Activated T-cell treated with anti-CD3 and anti-CD28 coated beads, Interleukin-2, amount 50 U/mL, for 4 hours (primary cell): ENCODE measurements around the gene VSTM2A. TPM values are rescaled to one million over a fixed set of nuclear protein-coding genes. Genes with fewer than 3 reads are reported as not detected.
"Not testable (repeated sequence)": the region's sequence is repeated elsewhere in the genome, so short reads cannot be mapped to it uniquely, and the experiment has no call there.

ENCODE experiments used
- ATAC-seq, 2 donors: fragments of 200-7000 bp; cut with Tn5 transposase; one replicate each; pipeline ENCODE4 v1.10.0; 2021
- DNase-seq: peaks from one replicate; pipeline ENCODE4 v3.0.0-alpha.2; 2020
- H3K27me3 Mint-ChIP-seq: one replicate; pipeline ENCODE4 v1.8.0; 2021; ENCODE audit warnings: low read depth, mixed read lengths
- H3K36me3 Mint-ChIP-seq: one replicate; pipeline ENCODE4 v1.8.0; 2022; ENCODE audit warnings: mixed read lengths; ENCODE audit not compliant: insufficient read depth
- H3K4me1 Mint-ChIP-seq: one replicate; pipeline ENCODE4 v1.8.0; 2021; ENCODE audit warnings: low read depth, mixed read lengths
- H3K4me3 Mint-ChIP-seq: one replicate; pipeline ENCODE4 v1.8.0; 2021; ENCODE audit warnings: mild to moderate bottlenecking, moderate library complexity, mixed read lengths
- H3K9me3 Mint-ChIP-seq: one replicate; pipeline ENCODE4 v1.8.0; 2021; ENCODE audit warnings: mixed read lengths
- total RNA-seq, 3 donors: library from RNA; stranded (reverse); gene quantifications; one replicate each; pipeline ENCODE4 v1.2.1, GENCODE V29; 2021

The VSTM2A gene, protein sequence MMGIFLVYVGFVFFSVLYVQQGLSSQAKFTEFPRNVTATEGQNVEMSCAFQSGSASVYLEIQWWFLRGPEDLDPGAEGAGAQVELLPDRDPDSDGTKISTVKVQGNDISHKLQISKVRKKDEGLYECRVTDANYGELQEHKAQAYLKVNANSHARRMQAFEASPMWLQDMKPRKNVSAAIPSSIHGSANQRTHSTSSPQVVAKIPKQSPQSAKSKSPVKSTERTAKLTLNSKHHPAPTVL
- total RNA-seq, result not detected

DNA sequence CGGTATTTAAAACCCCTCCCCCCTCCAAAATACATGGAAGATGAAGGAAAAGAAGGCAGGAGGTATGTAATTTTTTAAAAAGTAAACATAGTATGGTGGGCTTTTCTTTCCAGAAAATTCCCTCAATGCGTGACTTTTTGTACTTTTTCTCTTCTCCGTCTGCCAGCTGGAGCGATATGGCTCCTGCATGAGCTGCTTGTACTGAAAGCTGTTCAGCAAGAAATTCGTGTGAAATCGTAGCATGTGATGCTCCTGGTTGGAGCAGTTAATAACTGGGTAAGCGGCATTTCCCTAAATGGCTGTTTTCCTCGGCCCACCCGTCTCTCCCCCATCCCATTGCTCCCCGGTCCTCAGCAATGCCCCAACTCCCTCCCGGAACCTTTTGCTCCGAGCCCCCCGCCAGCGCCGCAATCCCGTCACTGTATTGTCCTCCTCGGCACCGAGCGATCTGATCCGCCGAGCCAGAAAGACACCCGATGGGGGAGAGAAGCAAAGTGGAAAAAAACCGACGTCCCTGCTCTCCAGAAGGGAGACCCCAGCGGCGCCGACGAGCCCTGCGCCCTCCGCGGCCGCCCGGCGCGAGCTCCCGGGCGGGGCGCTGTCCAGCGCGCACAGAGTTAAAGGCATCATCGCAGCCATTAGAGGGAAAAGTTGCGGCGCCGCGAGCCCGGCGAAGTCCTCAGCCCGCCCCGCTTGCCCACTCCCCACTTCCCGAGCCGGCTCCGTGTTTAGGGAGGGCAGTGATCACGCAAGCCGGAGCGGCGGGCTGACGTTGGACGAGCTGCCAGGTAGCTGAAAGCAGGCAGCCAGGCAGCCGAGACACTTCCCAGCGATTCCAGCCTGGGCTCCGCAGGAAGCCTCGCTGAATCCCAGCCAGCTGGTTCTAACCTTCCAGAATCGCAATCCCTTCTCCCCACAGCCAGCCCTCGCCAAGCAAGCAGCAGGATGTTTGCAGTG, at the start of gene VSTM2A:
TSS of gene VSTM2A (plus strand) at position 707 of the 957 bp plus-strand sequence. CDS start 356 bp downstream, outside the sequence.
- Mint-ChIP-seq H3K36me3 (no peaks in the 10 kb centered on the region), H3K4me3 (no peak within 1 kb of the TSS), H3K27me3 (peaks cover 33% of the 10 kb centered on the region), H3K4me1 (no peaks in the 10 kb centered on the region), H3K9me3 (peaks cover 17% of the 10 kb centered on the region)
- DNase-seq, result no peak
- no peak for ATAC-seq

DNA sequence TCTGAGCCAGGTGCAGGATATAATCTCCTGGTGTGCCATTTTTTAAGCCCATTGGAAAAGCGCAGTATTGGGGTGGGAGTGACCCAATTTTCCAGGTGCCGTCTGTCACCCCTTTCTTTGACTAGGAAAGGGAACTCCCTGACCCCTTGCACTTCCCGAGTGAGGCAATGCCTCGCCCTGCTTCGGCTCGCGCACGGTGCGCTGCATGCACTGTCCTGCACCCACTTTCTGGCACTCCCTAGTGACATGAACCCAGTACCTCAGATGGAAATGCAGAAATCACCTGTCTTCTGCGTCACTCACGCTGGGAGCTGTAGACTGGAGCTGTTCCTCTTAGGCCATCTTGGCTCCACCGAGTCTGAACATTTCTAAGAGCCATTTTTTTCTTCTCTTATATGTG, 37.6 kb upstream of the VSTM2A start:
- not testable (repeated sequence) for DNase-seq, H3K36me3 Mint-ChIP-seq, H3K4me3 Mint-ChIP-seq, H3K4me1 Mint-ChIP-seq, H3K27me3 Mint-ChIP-seq, ATAC-seq
- H3K9me3 Mint-ChIP-seq, result peaks cover 12% of the 10 kb centered on the region

DNA sequence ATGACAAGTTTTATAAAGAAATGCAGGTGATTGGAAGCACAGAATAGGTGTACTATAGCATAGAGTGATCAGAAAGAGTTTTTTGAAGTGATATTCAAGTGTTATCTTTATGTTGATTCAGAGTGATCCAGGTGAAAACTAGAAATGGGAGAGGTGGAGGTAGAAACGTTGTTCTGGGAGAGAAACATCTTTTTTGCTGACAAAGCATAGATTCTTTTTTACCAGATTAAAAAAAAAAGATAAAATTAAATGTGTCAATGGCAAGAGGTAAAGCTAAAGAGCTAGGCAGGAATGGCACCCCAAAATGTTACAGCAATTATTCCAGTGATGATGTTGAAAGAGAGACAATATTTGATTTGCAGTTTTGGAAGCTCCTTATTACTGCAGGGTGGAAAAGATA, 12.6 kb upstream of the VSTM2A start:
- no peak for ATAC-seq
- DNase-seq, result no peak
- no peaks in the 10 kb centered on the region for H3K27me3 Mint-ChIP-seq
- peaks cover 26% of the 10 kb centered on the region for H3K9me3 Mint-ChIP-seq
- no peaks in the 10 kb centered on the region for H3K4me1 Mint-ChIP-seq
- H3K4me3 Mint-ChIP-seq, result no peak overlapping the region
- H3K36me3 Mint-ChIP-seq, result no peaks in the 10 kb centered on the region

DNA sequence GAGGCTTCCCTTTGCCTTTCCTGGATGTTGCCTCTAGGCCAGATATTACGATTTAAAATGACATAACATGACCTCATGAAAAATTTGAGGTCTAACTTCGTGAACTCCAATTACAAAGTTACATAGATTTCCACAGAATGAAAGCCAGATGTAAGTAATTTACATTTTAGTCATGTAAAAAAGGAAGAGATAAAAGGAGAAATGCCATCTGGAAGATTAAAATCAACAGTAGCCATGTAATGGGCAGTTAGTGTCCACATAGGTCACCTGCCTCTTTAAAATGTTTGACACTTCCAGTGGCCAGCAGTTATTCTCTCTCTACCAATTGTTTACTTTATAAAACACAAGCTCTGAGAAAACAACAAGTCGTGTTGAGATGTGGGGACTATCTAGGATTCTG, 4.1 kb upstream of the VSTM2A start:
- DNase-seq, result no peak
- peaks cover 16% of the 10 kb centered on the region for H3K27me3 Mint-ChIP-seq
- H3K36me3 Mint-ChIP-seq, result no peaks in the 10 kb centered on the region
- H3K9me3 Mint-ChIP-seq, result peaks cover 13% of the 10 kb centered on the region
- no peaks in the 10 kb centered on the region for H3K4me1 Mint-ChIP-seq
- no peak for ATAC-seq
- no peak overlapping the region for H3K4me3 Mint-ChIP-seq

DNA sequence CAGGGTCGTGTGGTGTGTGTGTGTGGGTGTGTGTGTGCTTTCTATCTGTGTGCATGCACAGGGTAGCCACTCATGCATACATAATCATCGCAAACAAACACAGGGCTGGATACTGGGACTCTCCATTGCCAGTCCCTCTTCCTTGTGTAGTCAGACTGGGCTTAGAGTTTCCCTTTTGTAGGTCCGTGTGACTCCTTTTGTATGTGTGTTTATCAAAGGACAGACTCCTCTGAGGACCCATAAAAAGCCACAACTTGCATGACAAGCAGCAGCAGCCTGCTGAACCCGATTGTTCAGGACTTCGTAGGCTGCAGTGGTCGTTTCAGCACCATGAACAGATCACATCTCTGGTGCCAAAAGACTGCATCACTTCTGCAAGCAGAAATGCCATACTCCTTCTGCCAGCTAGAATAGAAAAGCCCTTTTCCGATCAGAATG, 895 bp downstream of the VSTM2A start:
- no peak overlapping the region for H3K4me3 Mint-ChIP-seq
- peaks cover 35% of the 10 kb centered on the region for H3K27me3 Mint-ChIP-seq
- DNase-seq, result no peak
- no peak for ATAC-seq
- H3K36me3 Mint-ChIP-seq, result no peaks in the 10 kb centered on the region
- H3K9me3 Mint-ChIP-seq, result peaks cover 17% of the 10 kb centered on the region
- no peaks in the 10 kb centered on the region for H3K4me1 Mint-ChIP-seq

DNA sequence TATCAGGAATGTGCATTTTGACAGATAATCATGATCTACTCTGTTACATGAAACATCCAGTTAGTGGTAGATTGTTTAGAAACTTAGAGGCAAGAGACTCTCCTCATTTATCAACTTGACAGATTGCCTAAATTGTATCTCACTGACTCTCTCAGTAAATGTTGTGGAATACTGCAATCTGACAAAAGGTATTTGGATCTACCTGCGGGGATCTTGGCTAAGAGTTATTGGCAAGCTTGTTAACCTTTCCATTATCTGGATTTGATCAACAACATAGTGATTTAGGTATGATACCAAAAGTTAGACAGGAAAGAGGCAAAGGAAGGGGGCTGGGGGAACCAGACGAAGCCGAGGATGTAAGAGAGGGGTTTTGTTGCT, 2.0 kb downstream of the VSTM2A start:
- DNase-seq (no peak), ATAC-seq (no peak)
- Mint-ChIP-seq H3K36me3 (no peaks in the 10 kb centered on the region), H3K4me3 (no peak overlapping the region), H3K4me1 (no peaks in the 10 kb centered on the region), H3K27me3 (peaks cover 38% of the 10 kb centered on the region), H3K9me3 (peaks cover 17% of the 10 kb centered on the region)

DNA sequence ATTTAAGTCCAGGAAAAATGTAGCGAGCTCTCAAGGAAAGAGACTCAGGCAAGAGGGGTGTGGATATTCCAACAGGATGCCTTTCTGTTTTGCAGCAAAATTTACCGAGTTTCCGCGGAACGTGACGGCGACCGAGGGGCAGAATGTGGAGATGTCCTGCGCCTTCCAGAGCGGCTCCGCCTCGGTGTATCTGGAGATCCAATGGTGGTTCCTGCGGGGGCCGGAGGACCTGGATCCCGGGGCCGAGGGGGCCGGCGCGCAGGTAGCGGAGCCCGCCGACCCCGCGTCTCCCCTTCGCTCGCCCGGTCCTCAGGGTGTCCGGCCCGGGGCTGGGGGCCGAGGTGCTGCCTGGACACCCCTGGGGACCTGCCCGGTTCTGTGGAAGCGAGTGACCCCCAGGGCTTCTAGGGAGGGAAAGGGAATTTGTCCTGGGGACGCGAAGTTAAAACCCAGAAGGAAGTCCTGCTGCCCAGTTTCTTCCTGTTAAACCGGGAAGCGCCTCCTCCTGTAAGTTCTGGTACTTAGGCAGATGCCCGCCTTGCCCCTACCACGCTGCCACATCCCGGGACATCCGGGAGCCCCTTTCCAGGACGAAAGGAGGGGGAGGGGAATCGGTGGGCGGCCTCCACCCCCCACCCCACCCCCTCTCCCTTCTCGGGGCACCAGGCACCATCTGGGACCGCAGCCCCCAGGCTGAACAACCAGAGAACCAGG, 2.5 kb downstream of the VSTM2A start:
- Mint-ChIP-seq H3K9me3 (peaks cover 17% of the 10 kb centered on the region), H3K4me3 (no peak overlapping the region), H3K36me3 (no peaks in the 10 kb centered on the region), H3K27me3 (peaks cover 38% of the 10 kb centered on the region), H3K4me1 (no peaks in the 10 kb centered on the region)
- ATAC-seq (no peak), DNase-seq (no peak)

DNA sequence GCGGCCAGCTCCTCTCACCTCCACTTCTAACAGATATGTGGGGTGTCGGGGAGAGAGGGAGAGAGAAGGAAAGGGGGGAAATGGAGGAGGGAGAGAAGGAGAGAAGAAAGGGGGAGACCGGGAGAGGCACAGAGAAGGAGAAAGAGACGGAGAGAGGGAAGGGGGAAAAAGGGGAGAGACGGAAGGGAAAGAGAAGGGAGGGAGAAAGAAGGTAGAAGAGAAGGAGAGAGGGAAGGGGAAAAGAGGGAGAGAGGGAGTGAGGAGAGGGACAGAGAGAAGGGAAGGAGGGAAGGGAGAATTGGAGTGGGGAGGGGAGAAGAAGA, 3.0 kb downstream of the VSTM2A start:
- H3K9me3 Mint-ChIP-seq, result peaks cover 17% of the 10 kb centered on the region
- H3K36me3 Mint-ChIP-seq, result no peaks in the 10 kb centered on the region
- H3K4me3 Mint-ChIP-seq, result no peak overlapping the region
- ATAC-seq (no peak), DNase-seq (no peak)
- H3K27me3 Mint-ChIP-seq, result peaks cover 38% of the 10 kb centered on the region
- no peaks in the 10 kb centered on the region for H3K4me1 Mint-ChIP-seq

DNA sequence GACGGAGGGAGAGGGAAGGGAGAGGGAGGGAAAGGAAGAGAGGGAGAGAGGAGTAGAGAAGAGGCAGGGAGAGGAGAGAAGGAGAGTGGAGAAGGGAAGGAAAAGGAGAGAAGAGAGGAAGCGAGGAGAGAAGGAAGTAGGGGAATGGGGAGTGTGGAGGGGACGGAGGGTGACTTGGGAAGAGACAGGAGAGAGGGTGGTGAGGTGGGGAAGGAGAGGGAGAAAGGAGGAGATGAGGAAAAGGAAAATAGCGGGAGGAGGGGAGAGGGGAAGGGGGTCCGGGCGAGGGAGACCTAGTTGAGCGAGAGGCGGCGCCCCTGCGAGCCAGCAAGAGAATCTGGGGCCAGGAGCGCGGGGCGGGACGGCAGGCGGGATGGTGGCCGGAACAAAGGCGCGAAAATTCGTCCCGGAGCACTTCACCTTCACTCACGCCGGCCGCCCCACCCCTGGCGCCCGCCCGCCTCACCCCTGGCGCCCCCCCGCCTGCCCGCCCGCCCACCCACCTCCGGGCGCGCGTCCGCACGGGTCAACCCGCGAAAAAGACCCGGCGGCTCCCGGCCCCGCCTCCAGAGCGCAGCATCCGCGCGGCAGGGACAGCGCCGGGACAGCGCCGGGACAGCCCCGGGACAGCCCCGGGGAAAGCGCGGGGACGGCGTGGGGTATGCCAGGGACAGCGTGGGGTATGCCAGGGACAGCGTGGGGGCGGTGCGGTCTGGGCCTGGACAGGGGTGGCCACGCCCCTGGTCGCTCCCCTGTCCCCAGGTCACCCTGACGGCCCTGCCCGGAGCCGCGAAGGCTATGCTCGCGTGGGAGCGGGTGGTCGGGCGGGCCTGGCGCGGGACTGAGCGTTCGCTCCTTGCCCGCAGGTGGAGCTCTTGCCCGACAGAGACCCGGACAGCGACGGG, 4.2 kb downstream of the VSTM2A start:
- DNase-seq (no peak), ATAC-seq (peak in 1 of 2 donors; percentile 30)
- Mint-ChIP-seq H3K36me3 (no peaks in the 10 kb centered on the region), H3K27me3 (peaks cover 36% of the 10 kb centered on the region), H3K9me3 (peaks cover 15% of the 10 kb centered on the region), H3K4me1 (no peaks in the 10 kb centered on the region), H3K4me3 (no peak overlapping the region)

DNA sequence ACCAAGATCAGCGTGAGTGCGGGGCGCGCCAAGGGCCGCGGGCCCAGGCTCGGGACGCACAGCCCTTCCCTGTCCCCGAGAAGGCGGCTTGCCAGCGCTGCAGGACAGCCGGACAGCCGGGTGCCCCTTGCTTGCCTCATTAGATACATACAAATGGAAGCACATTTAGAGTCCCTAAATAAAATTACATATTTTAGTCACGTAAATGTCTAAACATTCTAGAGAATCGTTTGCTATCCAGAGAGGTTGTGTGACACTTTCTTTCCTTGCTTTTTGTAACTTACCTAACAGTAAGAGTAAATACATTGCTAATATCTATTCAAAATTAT, 4.8 kb downstream of the VSTM2A start:
- Mint-ChIP-seq H3K4me1 (no peaks in the 10 kb centered on the region), H3K4me3 (no peak overlapping the region), H3K27me3 (peaks cover 30% of the 10 kb centered on the region), H3K9me3 (peaks cover 11% of the 10 kb centered on the region), H3K36me3 (no peaks in the 10 kb centered on the region)
- DNase-seq, result no peak
- ATAC-seq, result no peak

DNA sequence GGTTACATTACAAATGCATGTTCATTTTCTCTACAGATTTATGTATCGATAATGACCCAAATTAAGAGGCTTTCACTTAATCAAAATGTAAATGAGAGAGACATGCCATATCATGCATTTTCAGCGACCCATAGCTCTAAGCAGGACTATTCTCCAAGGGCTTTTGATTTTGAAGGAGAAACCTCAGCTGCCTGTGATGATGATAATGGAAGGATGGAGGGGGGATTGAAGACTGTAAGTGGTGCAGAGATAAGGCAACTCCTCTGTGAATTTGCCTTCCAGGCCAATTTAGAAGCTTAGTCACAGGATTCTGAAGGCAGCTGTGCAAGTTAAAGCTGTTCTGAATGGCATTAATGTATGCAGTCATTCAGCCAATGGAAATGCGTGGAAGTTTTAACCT, 8.3 kb downstream of the VSTM2A start:
- peaks cover 6% of the 10 kb centered on the region for H3K27me3 Mint-ChIP-seq
- peaks cover 7% of the 10 kb centered on the region for H3K9me3 Mint-ChIP-seq
- no peak for ATAC-seq
- H3K36me3 Mint-ChIP-seq, result no peaks in the 10 kb centered on the region
- H3K4me3 Mint-ChIP-seq, result no peak overlapping the region
- no peak for DNase-seq
- H3K4me1 Mint-ChIP-seq, result no peaks in the 10 kb centered on the region

DNA sequence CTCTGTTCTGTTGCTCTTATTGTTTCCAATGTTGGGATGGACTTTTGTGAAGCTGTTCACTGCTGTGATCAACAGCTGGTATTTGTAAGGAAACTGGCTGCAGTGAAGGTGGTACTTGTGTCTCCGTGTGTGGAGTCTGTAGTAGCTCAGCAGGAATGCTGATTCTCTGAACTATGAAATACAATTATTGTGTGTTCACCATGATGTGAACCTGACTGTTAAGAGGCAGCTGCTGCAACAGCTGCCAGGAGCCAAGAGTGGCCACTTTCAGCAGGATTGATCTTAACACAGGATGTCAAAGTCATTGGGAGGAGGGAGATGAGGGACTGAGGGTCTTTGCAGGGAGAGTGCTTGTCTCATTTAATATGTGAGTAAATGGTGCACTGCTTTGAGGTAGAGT, 13.9 kb downstream of the VSTM2A start:
- Mint-ChIP-seq H3K27me3 (no peaks in the 10 kb centered on the region), H3K4me1 (no peaks in the 10 kb centered on the region), H3K36me3 (no peaks in the 10 kb centered on the region), H3K9me3 (peaks cover 7% of the 10 kb centered on the region), H3K4me3 (no peak overlapping the region)
- ATAC-seq (no peak), DNase-seq (no peak)

DNA sequence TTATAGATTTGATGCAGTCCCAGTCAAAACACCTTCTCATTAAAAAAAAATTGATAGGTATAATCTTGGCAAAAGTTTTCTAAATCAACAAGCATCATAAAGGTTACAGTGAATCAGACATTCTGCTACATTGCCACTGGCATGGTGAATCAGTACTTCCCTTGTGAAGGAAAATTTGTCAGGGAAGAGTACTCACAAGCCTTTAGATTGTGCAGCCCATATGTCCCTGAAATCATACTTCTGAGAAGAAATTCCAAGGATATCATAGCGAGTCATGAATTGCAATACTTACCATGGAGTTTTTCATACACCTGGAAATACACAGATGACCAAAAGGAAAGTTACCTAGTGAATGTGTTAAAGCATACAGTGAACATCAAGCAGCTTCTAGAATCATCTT, 17.2 kb downstream of the VSTM2A start:
- Mint-ChIP-seq H3K36me3 (no peaks in the 10 kb centered on the region), H3K4me1 (no peaks in the 10 kb centered on the region), H3K9me3 (peaks cover 7% of the 10 kb centered on the region)

DNA sequence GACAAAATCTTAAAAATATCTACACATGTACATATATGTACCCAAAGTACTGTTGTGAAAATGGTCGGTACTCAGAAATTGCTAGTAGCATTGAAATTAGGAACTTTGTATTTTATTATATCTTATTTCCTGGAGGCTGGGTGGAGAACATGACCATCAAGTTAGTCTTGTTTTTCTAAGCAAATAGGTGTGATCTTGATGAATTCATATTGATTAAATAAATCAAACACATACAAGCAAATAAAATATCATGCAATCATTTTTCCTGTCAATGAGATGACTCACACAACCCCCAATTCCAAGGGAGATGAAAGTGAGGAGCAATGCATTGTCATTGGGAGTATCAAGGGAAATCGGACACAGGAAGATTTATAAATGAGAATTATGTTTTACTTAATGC, 18.0 kb downstream of the VSTM2A start:
- ATAC-seq, result no peak
- Mint-ChIP-seq H3K9me3 (peaks cover 3% of the 10 kb centered on the region), H3K27me3 (no peaks in the 10 kb centered on the region), H3K36me3 (no peaks in the 10 kb centered on the region), H3K4me3 (no peak overlapping the region), H3K4me1 (no peaks in the 10 kb centered on the region)
- DNase-seq, result no peak

More for the DNA sequence above, 17.2 kb downstream of the VSTM2A start:
- DNase-seq (no peak), ATAC-seq (no peak)
- H3K4me3 Mint-ChIP-seq, result no peak overlapping the region
- H3K27me3 Mint-ChIP-seq, result no peaks in the 10 kb centered on the region
